8988T (cell line): ENCODE data around the gene PLEKHF1.

Experiments
- DNase-seq: peaks from one replicate; pipeline ENCODE4 v3.0.0; 2011

PLEKHF1 gene

DNA sequence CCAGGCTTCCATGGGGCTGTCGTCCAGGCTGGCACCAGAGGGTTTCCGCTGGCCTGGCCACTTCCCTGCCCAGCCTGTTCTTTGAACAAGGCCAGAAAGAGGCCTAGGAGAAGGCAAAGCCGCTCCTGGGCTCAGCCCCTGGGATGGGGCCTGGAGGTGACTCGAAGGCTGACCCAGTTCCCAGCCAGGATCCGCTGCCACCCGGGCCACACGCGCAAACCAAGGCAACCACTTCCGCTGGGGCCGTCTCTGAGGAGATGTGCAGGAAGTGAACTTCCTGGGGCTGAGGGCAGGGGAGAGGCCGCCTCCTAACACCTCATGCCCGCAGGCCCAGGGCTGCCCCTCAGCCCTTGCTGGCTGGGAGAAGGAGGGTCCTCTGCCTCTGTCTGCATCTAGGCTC, 15.2 kb downstream of the PLEKHF1 start:
- no peak for DNase-seq

DNA sequence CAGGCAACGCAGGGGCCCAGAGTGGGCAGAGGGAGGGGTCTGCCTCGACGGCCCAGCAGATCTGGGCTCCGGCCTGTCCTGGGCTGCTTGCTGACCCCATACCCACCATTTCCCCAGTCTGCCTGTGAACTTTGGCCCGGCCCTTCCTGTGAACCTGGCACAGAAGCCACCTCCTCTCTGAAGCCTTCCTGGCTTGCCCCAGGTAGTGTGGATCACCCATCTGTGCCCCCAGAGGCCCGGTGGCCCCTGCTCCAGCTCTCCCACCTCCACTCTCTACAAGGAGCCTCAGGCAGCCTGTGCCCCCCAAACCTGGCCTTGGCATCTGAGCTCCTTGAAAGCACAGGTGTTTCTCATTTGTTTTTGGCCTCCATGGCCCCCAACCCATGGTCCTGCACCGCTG, 15.7 kb downstream of the PLEKHF1 start:
- no peak for DNase-seq

DNA sequence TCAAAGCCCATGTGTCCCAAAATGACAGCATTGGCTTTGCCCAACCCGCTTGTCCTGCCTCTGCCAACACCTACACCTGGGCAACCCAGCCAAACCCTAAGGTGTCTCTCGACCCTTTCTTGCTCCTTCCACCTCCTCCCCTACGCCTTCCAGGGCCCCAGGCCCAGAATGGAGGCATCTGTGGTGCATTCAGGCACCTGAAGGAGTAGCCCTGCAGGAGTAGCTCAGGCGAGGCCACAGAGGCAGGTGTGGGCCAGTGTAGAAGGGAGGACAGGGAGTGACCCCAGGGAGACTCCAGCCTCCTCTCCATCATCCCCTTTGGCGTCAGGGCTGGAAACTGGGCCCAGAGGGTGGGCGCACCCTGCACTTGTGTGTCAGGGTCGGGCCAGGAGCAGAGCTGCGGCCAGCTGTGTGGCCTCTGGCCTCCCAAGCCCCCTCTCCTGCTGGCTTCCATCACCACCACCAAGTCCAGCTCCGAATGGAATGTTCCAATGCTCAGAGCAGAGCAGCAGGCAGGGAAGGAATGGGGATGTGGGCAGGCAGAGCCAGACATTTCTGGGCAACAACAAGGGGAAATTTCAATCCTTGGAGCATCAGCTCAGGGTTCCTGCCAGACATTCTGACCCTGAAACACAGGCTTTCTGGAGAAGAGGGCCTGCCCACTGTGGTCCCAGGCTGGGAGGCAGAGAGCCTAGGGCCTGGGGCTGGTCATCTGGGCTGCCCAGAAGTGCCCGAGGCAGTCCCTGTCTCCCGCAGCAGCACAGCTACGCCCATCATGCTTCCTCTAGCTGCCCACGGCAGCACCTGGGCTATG, 16.4 kb downstream of the PLEKHF1 start:
- DNase-seq, result no peak

DNA sequence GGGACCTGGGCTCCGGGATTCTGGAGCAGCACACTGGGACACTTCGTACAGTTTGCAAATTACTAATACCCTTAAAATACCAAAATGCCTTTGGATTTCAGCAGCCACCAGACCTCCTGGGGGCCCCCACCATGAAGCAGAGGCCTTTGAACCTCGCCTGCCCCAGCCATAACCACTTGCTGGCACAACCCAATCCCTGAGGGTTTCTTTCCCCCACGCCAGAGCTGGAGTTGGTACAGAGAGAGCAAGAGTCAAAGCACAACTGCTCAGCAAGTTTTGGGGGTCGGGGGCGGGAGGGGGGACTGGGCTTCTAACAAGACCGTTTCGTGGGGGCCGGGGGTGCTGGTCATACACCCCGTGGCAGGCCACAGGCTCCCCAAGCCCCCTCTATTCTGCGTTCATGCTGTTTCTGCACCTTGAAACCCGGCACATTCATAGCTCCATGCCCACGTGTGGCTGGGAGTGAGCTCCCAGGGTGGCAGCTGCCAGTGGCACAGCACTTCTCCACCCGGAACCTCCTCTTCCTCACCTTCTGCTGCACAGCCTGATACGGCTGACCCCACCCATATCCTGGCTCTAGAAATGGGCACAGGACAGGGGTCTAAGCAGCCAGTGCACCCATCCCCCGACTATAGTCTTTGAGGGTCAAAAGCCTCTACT, 17.1 kb downstream of the PLEKHF1 start:
- DNase-seq, result no peak

DNA sequence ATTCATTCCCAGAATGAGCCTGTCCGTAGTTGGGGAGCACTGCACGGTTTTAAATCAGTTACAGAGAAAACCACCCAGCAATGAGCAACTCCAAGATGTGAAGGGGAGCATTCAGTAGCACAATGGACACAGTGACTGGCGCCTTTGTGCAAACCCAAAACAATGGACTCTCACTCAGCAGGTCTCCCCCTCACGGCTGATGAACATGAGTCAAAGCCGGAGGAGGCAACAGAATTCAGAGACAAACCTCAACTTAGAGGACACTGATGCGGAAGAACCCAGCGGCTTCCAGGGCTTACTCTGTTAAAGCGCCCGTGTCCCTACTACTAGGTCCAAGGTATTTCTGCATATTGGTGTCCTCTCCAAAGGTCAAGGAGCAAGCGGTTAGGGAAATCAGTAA, 17.7 kb downstream of the PLEKHF1 start:
- DNase-seq, result no peak

DNA sequence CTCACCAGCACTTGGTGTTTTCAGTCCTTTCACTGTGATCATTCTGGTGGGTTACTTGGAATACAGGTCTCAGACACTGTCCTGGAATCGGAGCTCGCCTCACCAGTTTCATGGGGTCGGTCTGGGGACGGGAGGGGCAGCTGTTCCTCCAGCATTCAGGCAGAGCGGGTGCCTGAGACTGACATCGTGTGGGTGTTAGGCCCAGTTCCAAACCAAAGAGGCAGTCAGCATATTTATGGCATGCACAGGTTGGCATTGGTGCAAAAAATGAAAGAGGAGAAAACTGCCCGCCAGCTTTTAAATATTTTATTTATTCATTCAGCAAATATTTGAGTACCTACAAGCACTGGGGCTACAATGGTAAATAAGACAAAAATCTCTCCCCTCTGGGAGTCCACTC, 20.1 kb downstream of the PLEKHF1 start:
- DNase-seq, result no peak

DNA sequence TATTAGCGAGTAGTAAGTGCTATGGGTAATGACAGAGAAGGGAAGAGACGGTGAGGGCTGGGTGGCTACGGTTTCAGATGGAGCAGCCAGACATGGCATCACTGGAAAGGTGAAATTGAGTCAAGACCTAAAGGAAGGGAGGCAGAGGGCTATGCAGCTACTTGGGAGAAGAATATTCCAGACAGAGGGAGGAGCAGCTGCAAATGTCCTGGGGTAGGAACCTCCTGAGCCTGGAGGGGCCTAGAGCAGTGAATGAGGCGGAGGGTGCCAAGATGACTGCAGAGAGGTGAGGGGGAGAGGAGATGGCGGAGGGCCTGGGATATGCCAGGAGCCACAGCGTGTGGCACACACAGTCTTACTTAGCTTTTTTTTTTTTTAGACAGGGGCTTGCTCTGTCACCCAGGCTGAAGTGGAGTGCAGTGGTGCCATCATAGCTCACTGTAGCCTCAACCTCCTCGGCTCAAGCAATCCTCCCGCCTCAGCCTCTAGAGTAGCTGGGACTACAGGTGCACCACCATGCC, 21.1 kb downstream of the PLEKHF1 start:
- DNase-seq, result no peak

DNA sequence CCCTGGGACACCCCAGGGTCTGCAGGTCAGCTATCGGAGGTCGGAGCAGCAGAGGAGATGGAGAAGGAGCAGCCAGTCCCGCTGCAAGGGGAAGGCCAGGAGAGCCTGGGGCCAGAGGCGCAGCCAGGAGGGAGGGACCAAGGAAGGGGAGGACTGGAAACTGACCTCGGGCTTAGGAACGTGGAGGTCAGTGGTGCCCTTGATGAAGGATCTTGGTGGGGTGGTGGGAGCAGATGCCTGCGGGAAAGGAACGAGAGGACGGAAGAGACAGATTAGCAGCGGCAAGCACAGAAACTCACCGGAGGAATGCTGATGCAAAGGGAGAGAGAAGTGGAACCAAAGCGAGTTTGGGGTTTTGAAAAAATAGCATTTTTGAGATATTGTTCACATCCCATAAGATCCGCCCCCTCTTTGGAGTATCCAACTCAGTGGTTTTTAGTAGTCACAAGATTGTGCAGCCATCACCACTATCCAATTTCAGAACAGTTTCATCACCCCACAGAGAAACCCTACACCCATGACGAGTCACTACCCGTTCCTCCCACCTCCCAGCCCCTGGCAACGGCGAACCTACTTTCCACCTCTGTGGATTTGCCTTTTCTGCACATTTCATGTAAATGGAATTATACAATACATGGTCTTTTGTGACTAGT, 22.1 kb downstream of the PLEKHF1 start:
- no peak for DNase-seq

DNA sequence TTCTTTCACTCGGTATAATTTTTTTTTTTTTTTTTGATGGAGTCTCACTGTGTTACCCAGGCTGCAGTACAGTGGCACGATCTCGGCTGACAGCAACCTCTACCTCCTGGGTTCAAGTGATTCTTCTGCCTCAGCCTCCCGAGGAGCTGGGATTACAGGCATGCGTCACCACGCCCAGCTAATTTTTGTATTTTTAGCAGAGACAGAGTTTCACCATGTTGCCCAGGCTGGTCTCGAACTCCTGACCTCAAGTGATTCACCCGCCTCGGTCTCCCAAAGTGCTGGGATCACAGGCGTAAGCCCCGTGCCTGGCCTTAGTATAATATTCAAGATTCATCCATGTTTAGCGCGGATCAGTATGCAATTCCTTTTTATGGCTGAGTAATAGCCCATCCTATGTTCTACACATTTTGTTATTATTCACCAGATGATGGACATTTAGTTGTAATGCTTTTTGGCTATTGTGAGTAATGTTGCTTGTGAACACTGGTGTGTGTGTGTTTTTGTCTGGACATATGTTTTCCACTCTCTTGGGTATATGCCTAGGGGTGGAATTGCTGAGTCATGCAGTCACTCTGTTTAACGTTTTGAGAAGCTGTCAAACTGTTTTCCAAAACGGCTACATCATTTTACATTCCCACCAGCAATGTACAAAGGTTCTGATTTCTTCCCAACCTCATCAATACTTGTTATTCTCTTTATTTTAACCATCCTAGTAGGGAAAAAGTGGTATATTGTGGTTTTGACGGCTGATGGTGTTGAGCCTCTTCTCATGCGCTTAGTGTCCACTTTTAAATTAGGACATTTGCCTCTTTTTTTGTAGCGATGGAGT, 22.9 kb downstream of the PLEKHF1 start:
- no peak for DNase-seq

DNA sequence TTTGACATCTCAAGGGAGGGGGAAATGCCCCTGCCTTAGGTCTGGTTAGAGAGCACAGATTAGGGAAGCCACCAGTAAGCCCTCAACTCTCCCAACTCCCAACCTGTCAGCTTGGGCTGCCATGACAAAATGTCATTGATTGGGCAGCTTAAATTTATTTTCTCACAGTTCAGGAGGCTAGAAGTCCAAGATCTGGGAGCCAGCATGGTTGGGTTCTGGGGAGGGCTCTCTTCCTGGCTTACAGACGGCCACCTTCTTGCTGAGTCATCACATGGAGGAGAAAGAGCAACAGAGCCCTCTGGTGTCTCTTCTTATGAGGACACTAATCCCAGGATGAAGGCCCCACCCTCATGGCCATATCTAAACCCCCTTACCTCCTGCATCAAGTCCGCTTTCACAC, 25.6 kb downstream of the PLEKHF1 start:
- DNase-seq, result peak; percentile 63

DNA sequence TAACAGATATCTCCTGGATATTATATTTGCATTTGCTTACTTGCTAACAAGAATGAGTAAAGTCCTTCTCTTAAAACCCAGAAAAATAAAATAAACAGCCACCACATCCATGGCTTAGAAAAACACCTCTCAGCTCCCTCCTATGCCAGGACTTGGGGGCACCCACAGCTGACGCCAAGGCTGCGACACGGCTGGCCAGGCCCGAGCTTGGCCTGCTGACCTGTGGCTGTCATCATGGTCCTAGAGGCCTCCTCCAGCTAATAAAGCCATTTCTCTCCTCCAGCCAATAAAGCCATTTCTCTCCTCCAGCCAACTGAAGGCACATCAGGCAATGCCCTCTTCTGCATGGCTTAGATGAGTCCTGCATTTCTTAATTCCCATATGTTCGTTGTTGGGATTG, 28.9 kb downstream of the PLEKHF1 start:
- DNase-seq, result no peak

DNA sequence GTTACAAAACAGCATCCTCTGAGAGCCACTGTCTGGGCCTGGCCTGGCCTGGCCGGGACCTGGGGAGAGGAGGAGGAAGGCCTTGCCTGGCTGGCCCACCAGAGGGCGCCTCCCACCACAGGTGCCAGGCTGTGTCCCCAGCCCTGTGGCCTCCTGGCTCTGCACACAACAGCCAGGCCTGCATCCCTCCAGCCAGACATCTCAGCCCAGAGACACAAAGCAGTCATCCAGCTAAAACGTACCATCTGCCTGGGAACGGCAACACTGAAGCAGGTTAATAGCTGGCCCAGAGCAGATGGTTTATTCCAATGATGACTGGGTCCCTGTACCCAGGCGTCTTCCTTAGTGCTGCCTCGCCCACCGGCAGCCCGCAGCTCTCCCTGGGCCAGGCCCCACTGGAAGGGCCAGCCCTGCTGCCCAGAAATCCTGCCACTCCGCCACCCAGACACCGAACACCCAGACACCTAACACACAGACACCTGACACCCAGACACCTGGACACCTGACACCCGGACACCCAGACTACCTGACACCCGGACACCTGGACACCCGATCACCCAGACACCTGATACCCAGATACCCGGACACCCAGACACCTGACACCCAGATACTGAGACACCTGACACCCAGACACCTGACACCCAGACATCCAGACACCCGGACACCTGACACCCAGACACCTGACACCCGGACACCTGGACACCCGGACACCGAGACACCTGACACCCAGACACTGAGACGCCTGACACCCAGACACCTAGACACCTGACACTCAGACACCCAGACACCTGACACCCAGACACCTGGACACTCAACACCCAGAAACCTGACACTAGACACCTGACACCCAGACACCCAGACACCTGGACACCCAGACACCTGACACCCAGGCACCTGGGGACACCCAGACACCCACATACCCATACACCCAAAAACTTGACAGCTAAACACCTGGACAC, 29.7 kb downstream of the PLEKHF1 start:
- peak; percentile 85 for DNase-seq

DNA sequence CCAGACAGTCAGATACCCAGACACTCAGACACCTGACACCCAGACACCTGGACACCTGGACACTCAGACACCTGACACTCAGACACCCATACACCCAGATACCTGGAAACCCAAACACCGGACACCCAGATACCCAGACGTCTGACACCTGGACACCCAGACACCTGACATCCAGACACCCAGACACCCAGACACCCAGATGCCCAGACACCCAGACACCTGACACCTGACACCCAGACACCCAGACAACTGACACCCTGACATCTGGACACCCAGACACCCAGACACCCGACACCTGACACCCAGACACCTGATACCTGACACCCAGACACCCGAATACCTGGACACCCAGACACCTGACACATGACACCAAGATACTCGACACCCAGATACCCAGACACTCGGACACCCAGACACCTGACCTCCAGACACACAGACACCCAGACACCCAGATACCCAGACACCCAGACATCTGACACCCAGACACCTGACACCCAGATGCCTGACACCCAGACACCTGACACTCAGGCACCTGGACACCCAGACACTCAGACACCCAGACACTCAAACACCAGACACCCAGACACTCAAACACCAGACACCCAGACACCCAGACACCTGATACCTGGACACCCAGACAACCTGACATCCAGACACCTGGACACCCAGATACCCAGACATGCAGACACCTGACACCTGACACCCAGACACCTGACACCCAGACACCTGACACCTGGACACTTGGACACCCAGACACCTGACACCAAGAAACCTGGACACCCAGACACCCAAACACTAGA, 30.7 kb downstream of the PLEKHF1 start:
- DNase-seq, result no peak

DNA sequence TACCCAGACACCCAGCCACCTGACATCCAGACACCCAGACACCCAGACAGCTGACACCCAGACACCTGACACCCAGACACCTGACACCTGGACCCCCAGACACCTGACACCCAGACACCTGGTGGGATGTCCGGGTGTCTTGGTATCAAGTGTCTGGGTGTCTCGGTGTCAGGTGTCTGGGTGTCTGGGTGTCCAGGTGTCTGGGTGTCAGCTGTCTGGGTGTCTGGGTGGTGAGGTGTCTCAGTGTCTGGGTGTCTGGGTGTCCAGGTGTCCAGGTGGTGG, 31.2 kb downstream of the PLEKHF1 start:
- no peak for DNase-seq

DNA sequence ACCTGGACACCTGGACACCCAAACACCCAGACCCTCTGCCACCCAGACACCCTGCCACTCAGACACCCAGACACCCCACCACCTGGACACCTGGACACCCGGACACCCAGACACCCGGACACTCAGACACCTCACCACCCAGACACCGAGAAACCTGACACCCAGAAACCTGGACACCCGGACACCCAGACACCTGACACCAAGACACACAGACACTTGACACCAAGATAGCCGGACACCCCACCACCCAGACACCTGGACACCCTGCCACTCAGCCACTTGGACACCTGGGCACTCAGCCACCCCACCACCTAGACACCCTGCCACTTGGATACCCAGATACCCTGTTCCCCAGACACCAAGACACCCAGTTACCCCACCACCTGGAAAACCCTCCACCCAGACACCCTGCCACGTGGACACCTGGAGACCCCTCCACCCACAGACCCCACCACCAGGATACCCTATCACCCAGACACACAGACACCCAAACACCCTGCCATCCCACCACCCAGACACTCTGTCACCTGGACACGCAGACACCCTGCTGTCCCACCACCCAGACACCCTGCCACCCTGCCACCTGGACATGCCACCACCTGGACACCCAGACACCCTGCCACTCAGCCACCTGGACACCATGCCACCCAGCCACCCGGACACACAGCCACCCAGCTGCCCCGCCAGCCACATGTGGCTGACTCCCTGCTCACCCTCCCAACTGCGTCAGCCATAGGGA, 32.4 kb downstream of the PLEKHF1 start:
- DNase-seq, result no peak

DNA sequence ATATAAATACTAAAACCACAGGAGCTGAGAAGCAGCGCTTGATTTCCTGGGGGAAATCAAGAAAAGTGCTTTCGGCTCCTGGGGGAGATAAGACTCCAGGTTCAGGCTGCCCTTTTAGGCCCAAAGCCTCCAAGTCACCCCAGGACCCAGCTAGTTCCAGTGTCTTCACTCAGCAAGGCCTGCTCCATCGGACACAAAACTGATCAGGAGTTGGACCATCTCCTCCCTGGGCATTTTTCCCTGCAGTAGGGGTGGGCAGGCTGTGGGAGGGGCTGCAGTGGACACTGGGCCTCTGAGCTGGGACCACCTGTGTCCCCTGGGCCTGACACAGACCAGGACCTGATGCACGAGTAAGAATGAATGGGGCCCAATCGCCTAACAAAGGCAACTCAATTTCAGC, 34.6 kb downstream of the PLEKHF1 start:
- DNase-seq, result no peak

DNA sequence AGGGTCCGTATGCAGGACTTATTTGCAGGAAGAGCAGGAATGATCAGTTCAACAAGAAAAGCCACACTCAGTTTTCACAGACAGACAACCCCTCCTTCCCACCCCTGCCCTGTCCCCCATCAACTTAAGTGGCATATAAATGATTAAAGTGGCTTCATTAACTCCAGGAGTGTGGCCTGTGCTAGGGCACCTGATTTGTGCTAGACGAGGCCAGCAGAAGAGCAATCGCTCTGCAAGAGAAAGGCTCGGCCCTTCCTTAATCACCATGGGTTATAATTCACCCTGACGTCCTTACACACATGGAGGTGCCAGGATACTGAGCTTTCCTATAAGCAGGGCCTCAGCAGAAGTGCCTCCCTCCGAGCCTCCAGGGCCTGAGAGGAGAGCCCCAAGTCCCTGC, 35.2 kb downstream of the PLEKHF1 start:
- DNase-seq, result no peak

DNA sequence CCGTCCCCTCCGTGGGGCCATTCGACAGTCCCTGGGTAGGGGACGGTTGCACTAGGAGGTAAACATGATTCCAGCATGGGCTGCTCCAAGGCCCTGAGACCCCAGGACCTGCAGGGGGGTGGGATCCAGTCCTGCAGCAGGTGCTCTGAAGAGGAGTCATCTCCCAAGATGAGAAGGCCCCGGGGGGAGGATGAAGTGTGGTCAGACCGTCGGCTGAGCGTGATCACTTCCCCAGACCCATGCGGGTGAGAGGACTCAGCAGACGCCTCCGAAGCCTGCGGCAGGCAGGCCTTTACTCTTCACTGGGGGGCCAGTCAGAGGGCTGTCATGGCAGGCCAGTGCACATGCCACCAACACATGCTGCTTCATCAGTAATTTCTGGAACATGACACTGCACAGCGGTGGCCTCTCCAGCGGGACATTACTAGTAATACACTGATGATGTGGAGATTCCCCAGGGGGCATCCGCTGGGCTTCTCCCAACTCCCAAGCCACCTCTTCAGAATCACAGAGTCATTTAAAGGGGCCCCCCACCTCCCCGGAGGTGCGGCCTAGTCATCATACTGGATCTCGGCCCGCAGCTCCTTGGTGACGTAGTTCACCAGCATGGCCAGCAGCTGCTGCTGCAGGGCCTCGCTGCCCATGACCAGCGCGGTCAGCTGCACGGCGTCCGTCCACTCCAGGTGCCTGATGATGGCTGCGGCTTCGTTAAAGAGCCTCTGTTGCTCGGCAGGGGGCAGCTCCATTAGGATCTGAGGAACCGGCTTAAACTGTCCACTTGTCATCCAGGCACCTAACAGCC, 37.1 kb downstream of the PLEKHF1 start:
- no peak for DNase-seq

DNA sequence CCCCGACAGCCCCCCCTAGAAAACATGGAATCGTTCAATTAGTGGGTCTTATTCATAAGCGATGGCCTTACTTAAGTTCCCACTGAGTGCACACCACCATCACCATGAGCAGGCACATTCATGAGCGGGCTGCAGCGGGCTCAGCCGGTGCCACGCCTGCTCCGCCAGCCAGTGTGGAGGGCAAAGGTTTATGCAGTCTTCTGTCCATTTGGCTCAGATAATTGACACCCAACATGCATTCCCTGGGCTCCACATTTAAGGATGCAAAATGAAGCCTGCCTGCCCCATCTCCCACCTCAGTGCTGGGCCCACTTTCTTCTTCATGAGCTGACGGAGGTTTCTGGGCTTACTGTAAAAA, 37.7 kb downstream of the PLEKHF1 start:
- no peak for DNase-seq
